ENCODE measurements around the gene HSPB2.

DNA sequence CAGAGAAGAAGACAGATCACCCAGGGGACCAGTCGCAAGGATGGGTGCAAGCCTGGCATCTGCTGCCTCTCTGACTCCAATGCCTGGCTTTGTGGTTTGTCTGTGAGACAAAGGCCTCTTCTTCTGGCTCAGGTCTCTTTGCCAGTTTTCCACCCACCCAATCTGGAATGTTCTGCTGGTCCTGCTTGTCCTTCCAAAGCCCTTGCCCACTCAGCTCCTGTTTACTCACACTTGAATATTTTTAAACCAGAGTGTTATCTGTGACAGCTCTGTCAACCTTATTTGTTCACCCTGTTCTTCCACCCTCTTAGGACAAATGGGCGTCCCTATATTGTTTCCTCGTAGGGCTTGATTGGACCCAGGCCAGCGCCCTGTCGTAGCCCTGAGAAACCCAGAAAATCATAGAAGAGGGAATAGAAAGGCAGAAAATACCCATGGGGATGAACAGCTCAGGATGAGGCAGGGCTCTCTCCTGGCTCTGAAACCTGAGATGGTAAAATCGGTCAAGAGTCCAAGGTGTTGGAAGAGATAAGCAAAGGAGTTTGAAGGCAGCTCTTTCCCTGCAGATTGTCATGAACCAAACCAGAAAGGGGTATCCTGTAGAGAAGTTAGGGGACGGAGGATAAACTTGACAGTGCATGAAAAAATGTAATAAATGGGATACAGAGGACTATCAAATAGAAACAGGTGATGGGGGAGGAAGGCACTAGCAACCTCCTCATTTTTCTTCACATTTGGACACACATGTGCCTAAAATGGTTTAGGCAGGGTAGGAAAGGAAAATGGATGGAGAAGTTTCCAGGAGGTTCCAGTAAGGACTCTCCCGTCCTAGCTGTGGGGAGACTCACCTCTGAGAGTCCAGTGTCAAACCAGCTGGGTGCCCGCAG lies 1.6 kb upstream of the HSPB2 start:
- TF ChIP-seq CTCF (conservative IDR thresholded peaks at IDR 0.05 in 1 of 2, IDR thresholded peaks at IDR 0.05 in 1 of 2; ENCODE audit: low read depth in 1 of 2, low read length in 2 of 2), result no peak
- TF ChIP-seq EZH2 (IDR thresholded peaks at IDR 0.05; ENCODE audit: low read length, missing control alignments), result no peak

All from fibroblast of lung (primary cell).